HG03342 (cell line): ENCODE measurements around the gene TTC7B.

Experiments
- ATAC-seq: cut with Tn5 transposase; IDR thresholded peaks from one replicate; pipeline ENCODE4 v1.9.1; 2021; ENCODE audit warnings: mild to moderate bottlenecking, moderate library complexity; ENCODE audit not compliant: unreplicated experiment

TTC7B gene

DNA sequence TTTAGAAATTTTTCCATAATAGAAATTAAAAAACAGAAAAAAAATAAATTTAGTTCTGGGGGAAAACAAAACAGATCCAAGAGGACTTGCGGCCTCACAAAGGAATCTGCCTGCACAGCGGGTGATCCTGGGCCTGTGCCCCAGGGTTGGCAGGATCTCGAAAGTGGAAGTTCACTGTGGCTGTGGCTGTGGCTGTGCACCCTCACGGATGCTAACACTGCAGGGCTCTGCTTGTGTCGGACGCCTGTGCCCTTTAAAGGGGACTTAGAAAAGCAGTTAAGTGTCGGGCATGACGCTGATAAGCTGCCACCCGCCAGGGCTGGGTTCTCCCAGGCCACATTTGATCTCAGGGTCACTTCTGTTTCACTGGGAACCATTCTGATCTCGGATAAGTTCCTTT is 209.1 kb downstream of the TTC7B start:
- ATAC-seq, result no peak

DNA sequence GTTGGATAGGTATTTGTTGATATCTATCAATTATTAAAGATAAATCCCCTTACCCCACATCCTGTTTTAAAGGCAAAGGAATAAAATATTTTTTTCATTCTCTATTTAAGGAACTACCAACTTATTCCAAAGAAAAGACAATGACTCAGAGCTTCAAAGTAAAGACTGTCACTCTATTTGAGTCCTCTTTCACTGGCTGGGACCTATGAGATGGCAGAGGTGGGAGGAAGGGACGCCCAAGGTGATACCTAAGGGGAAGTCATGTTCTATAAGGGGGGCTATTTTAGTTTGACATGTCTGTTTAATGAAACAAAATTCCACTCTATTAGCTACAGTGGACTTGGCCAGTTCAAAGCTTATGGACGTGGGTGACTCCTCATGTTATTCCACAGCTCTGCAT is 209.8 kb downstream of the TTC7B start:
- ATAC-seq, result no peak

DNA sequence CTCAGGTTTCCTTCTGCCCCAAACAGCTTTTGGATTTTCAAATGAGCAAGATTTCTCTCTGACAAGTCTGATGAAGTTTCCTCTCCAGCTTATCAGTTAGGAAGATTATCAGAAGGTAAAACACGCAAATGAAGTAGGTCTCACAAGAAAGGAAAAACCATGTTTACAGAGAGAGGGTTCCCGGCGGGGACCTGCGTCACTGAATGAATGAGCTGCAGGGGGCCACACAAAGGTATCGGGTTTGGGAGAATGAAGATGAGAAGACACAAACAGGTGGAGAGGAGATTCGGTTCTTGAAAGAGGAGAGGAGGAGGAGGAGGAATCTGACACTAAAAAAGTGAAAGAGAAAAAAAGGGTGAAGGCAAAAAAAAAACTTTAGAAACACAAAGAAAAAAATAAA is 210.8 kb downstream of the TTC7B start:
- no peak for ATAC-seq

DNA sequence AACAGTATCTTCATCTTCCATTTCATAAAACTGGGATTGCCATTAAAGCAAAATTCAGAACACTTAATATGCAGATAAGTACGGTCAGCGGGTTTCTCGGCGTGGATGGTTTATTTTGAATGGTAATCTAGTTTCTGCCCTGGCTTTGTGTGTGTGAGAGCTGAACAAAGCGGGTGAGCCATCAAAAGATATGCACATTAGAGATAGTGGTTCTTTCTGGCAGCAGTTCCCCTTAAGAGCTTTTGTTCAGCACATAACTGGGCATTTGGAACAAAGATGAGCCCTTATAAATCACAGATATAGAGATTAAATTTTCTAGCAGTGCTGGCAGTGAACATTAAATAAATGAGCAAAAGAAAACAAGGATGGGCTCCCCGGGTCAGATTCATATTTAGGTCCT is 211.9 kb downstream of the TTC7B start:
- ATAC-seq, result no peak

DNA sequence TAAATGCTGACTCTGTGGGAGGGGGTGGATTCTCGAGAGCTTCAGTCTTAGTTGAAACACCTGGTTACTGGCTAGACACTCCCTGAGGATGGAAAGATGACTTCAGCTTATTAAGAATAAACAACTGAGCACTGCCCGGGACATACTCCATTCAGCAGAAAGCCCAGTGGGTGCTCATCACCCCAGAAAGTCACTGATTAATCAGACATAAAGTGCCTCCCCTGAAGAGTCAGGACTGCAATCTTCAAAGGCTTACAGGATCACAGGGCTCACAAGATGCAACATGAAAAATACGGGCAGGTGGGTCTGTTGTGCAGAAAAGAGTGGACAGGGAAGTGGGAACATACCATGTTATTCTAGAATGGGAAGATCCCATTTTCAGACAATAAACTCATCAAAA is 212.4 kb downstream of the TTC7B start:
- no peak for ATAC-seq

DNA sequence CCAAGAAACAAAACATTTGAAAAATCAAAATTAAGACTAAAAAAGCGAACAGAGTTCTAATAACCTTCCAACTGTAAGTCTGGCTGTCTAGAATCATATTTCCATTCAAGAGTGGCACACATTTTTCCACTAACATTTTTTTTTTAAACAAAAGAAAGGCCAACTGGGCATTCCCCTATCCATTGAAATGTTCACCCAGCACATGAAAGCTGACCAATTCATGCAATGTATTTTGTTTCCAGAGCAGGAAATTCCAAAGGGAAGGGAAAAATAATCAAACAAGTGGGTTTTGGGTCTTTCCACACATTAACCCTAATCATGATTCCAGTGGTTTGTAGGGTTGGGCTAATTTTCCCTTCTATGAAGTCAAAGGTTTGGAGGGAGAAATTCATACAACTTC is 212.9 kb downstream of the TTC7B start:
- ATAC-seq, result no peak

DNA sequence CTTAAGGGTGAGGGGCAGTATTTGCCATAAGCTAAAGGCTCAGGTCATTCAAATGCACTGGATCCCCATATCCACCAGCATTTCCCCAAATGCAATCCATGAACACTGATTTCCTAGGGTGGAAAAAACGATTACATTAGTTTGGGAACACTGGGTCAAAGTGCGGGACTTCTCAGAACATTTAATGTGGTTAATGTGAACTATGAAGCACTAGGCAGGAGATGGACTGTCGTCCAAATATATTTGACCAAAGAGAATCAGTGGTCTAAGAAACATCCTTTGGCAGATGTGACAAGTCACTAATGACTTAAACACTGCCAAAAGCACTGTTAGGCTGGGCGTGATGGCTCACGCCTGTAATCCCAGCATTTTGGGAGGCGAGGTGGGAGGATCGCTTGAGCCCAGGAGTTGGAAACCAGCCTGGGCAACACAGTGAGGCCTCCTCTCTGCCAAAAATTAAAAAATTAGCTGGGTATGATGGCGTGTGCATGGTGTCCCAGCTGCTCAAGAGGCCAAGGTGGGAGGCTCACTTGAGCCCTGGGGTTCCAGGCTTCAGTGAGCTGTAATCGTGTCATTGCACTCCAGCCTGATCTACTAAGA is 214.0 kb downstream of the TTC7B start:
- no peak for ATAC-seq

DNA sequence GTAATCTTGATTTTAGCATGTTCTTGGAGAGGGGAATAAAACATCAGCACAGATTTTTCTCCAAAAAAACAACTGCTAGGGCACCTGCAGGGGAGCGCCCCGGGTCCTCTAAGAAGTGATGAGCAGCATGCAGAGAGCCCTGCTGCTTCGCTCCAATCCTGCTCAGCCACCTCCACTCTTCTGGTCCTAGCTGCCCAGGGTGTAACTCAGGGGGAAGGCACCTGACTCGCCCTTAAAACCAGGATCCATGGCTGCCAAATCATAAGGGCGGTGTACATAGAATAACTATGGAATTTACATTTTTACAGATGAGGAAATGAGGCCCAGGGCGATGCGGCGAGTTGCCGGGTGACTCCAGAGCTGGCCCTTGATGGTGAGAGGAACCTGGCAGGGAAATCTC is 214.7 kb downstream of the TTC7B start:
- no peak for ATAC-seq

DNA sequence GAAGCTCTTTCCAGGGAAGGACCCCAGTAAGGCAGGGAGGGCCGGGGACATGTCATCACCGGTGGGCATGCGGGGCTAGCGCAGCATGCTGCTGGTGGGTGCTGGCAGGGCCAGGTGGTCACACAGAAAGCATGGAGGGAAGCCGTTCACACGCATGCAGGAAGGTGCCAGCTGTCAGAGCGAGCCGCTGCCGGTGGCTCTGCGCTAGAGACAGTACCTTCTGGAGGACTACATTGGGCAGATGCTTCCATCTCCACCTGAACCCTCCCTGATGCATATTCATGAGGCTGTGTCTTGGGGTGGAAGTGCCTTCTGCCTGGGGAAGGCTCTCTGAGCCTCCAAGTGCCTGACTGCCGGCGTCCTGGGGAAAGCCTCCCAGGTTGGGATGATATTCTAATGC is 215.6 kb downstream of the TTC7B start:
- ATAC-seq, result no peak

DNA sequence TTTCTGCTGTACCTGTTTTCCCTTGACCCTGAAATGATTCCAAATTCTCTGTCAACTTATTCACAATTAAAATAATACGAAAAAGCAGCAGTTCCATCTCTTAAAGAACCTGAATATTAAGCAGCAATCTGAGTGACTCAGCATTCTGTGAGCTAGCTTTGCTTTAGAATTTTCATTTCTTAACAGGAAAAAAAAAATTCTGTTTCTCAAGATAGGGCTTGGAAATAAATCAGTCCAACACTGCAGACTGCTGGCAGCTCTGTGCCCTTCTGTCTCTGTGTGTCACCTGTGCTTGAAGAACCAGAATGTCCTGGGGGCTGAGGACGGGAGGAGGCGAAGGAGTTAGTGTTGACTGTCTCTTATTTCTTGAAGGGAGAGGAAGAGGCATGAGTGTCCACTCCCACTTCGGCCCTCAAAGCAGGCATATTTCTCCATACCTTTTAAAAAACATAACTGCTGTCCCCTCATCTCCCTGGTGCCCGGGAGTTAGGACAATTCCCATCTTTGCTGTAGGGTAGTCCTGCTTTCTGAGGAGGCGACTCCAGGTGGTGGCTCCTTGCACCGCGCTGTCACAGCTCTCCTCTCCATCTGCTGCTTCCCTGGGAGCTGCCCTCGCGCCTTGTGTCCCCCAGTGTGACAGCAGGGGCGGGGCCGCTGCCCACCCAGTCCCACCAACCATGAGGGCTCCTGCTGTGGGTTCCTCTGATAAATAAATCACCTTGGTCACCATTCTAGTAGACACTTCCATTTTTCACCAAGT is 216.3 kb downstream of the TTC7B start:
- no peak for ATAC-seq

DNA sequence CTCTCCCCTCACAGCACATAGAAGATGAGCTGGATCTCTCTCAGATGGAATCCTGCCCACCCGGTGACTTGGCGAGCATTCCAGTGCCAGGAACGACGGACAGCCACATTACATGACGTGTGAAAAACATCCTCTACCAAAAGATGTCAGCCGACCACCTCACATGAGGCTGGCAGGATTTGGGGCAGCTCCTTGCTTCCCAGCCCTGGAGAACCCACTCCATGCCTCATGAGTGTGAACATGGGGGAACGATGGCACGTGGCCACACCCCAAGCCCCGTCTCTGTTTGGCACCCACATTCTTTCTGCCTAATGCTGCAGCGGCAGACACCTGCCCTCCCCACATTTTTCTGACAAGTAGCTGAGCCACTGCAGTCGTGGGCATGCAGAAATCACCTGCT is 216.9 kb downstream of the TTC7B start:
- no peak for ATAC-seq

DNA sequence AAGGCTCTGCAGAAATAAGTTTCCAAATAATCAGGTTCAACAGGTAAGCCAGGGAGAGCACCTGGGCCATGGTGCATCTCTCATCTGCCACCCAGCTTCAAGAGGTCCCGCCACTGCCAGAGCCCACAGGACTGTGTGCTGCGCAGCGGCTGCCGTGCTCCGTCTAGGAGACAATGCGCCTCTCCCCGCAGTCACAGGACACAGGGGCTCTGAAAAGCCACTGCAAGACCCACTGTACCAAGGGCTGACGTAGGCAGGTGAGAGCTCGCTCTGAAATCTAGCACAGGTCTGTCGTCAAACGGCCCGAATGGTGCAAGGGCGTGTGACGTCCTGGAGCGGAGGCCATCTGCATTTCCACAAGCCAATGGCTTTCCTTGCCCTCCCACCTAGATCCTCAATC is 218.3 kb downstream of the TTC7B start:
- no peak for ATAC-seq

DNA sequence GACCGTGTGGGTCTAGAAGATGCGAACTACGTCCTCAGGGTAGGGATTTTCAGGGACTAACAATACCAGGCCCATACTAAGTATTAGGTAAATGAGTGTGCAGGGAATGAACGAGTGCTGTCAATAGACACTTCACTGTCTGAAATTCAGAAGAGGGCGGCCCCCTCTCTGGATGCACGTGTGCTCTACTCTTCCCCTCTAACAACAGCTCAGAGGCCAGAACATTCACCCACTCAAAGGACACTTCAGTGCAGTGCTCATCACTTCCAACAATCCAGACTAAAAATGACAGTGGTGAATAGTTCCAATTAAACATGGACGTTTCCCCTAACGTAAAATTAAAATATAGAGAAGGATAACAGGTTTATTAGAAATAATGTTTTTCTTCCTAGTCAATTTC is 219.5 kb downstream of the TTC7B start:
- ATAC-seq, result no peak

DNA sequence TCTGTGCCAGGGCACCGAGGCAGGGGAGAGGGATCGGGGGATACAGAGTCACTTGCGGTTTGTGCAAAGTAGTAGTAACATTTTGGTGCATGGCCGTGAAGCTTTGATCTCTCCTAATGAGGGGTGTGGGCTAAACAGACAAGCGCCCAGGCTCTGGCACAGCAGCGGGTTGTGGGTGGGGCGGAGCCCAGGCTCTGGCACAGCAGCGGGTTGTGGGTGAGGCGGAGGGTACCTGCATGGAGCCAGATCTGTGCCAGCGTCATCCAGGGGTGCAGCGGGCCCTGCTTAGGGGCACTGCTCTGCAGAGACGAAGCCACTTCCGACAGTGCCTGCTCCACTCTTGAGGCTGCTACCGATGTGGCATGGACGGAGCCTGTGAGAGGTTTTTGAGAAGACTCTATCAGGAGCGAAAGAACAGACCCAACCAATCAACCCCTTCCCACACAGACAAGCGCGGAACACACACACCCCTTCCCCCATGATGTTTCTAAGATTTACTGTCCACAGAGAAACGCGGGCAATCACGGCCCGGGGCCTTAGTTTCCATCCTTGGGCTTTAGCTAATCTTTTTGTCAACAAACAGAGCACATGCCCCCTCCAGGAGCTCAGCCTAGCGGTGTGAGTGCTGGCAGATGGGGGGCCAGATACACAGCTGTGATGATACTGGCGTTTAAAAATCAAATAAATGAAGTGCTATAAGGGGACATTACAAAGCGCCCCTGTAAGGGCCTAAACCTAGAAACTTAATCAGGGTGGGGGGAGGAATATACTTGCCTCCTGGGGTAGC is 222.8 kb downstream of the TTC7B start:
- ATAC-seq, result no peak

DNA sequence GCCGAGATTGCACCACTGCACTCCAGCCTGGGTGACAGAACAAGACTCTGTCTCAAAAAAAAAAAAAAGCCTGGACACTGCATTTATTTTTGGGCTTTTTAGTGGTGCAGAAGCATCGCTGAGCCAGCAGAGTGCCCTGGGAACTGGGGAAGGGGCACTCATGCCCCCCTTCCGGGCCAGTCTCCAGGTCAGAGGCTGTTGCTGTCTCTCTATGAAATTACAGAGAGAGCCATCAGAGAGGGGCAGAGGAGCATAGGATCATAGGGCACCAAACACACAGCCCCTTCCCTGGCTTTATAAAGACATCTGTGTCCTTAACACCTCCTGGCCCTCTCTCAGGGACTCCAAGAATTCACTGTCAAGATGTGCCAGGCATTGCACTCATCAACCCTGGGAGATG is 223.6 kb downstream of the TTC7B start:
- ATAC-seq, result no peak

DNA sequence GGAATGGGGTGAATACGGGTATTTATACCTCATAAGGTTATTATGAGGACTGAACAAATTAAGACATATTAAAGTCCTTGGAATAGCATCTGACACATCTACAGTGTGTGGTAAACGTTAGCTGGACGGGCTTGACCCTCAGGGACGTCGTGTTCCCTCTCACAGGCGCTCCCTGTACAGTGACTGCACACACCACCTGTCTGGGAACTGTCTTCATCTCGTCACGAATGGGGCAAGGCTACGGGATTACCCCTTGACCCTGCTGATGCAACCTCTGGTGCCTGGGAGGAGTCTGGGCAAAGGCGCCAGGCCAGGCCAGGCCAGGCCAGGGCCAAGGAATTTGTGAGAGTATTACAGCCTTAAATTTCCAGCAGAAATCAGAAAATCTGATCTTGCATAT is 228.3 kb downstream of the TTC7B start:
- ATAC-seq, result no peak

DNA sequence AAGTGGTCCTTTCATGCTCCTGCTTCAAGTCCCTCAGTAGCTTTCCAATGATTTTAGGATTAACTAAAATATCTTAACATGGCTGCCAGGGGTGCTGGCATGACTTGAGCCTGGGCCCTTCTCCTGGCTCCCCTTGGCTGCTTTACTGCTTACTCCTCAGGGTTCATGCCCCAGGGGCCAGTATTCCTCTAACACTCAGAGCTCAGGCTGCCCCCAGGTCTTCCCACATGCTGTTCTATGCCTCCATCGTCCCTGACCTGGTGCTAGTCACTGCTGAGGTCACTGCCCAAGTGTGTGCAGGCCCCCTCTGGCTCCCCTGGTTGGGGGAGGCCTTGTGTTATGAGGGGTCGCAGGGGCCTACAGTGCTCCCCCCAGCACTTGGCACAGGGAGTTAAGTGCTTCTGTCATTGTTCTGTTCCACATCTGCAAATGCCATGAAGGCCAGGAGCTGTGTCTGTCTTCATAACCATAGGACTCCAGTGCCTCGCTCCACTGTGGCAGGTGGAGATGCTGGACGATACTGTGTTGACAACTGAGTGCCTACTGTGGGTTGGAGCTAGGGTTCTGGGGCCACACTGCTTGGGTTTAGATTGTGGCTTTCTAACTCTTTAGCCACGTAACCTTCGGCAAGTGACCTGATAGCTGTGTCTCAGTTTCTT is 228.8 kb downstream of the TTC7B start:
- ATAC-seq, result no peak

DNA sequence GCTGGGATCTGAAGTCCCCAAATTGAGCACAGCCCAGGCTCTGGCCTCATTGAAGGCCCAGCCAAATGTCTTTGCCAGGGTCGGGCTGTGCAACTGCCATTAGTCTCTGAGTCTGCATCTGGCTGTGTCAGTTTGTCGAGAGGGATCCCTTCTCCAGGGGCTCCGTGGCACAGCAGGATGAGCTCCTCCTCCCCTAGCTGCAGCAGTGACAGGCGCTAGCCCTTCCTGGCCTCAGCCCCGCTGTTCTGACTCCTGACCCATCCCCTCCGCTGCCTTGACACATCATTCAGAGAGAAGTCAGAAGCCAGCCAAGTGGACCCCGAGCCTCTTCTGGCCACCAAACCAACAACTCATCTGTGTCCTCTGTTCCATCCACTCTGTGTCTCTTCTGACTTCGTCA is 231.1 kb downstream of the TTC7B start:
- no peak for ATAC-seq

DNA sequence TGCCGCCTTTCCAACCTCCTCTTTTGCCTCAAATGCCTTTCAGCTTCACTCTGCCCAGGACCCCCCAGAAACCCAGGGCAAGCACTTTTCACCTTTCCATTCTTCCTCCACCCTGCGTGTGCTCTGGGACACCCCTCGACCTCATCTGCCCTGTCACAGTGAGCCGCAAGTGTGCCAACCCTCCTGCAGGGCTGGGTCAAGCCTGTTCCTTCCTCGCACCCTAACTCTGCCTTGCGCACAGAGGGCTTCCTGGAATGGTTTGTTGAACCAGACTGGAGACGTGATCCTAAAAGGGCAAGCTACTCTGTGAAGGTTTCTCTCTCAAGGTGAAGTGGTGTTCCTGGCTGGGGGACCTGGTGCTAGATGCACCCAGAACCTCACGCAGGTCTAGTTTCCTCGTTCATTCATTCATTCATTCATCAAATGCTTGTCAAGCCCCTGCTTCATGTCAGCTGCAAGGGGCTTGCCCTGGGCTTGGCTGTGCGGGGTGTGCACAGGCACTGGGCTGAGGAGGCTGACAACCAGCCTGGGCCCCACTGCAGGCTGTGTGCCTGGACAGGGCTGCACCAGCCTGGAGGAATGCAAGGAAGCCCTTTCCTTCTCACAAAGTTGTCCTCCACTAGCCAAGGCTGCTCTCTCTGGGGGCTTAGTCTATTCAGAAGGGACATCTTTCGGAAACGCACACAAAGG is 232.2 kb downstream of the TTC7B start:
- ATAC-seq, result no peak

DNA sequence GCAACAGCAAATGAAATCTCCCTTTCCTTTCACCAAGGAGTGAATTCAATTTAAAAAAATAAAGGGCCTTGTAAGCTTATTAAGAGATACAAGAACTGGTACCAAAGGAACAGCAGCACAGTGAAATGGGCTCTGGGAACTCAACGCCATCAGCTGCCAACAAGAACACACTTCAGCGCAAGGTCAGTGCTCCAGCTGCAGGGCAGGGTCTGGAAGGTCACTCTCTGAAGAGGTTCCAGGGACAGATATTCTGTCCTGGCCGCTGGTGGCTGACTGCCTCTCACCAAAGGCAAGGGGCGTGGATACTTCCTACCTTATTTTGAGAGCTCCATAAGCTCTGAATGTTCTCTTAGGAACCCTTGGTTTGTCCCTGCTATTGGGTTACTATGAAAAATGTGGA is 232.8 kb downstream of the TTC7B start:
- ATAC-seq, result no peak

DNA sequence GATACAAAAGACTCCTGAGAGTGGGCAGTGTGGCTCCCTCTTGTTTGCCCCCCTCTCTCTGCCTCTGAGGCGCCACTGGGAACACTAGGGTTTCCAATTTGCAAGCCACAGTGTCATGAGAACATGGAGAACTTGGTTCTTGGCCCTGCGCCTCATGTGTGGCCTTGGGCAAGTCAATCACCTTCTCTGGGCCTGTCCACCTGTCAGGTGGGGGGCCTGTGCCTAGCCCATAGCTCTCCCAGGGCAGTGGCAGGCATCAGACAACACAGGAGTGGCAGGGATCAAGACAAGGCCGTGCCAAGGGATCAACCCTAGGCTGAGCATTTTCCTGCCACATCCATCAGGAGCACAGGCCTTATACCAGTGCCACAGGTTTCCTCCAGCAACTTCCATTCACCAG is 234.1 kb downstream of the TTC7B start:
- ATAC-seq, result no peak
